Measurements from ENCODE around the gene SRPRB.

Gene SRPRB

DNA sequence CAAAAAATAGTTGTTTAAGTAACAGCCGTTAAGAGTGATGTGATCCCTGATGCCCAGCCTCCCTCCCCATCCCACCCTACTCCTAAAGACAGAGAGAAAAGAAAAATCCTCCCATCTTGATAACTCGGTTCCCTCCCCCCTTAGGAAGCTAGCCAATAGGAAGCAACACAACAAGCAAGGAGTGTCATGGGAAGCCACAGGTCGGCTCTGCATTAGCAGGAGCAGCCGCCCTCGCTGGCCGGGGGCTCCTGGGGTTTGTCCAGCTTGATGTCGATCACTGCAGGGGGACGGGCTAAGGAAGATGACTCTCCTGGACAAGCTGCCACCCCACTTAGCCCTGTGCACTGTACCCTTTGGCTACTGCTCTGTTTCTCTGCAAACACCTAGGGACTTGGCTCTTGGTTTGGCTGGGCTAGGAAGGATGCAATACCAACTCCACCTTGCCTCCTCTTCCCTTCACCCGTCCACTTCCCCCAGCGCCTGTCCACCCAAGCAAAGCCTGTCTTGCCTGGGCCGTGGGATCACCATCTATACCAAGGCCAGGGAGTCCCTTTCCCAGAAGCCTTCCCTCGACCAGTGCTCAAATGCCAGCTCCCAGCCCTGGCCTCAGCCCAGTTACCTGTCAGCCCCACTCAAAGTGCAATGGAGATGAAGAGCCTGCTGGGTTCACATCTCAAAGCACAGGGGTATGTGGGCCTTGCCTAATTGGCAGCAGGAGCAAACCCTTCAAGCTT is 23.1 kb downstream of the SRPRB start:
- DNase-seq = no peak

DNA sequence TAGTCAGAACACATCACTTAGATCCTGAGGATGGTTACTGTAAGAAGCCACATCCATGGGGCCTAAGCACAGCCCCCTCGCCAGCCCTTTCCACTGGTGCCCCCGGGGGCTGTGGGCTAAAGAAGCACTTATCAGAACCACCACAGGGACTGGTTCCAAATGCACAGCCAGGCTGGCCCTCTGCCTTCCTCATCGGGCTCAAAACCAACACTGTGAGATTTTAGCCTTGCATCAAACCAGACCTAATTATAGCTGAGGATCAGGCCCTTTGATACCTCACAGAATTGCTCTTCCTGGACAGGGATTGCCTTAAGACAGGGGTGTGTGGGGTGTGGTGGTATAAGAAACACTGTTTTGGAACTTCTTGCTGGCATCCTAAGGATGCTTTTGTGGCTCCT is 23.7 kb downstream of the SRPRB start:
- no peak for DNase-seq

DNA sequence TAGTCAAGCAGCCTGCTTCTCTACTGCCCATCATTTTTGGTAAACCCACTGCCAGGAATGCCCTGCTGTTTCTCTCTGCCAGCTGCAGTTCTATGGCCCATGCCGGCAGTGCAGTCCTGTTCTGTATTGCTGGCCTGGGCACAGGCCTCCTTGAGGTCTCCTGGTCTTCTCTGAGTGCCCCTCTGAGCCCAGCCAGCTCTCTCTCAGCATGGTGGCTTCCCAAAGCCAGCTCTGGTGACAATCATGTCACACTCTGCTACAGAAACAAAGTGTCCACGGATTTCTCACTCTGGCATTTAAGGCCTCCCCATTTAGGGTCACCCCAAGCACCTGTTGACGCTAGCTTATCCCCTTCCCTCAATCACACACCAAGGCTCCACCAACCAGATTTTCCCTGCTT is 24.5 kb downstream of the SRPRB start:
- no peak for DNase-seq

DNA sequence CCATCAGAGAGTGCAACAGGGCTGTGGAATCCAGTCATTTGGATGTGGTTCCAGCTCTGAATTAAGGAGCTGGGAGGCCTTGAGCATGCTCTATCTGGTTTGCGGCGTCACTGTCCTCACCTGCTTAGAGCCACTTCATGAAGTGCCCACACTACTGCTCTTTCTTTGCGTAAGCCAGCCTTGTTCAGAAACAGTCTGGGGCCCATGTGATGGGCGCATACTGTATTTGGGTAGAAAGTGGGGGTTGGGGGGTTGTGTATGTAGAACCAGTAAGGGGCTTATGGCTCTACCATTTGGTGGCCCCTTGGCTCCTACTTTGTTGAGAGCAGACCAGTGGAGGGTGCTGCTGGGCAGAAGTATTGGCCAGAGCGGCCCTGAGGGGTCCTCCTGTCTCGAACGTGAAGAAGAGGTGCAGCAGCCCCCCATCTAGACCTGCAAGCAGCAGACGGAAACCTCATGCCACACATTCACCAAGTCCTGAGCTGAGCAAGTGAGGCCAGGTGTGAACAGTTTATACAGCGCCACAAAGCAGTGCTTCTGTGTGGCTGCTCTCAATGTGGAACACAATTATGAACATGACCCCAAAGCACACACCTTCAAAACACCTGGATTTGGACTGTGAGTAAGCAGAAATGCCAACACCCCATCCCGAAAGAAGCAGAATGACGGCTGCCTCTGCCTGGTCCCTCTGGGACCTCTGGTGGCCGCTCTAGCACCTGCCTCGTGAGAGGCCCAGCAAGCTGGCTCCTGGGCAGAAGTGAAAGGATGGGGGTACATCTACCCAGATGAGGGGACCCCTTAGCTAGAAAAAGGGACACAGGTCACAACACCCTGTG is 26.6 kb downstream of the SRPRB start:
- no peak for DNase-seq

DNA sequence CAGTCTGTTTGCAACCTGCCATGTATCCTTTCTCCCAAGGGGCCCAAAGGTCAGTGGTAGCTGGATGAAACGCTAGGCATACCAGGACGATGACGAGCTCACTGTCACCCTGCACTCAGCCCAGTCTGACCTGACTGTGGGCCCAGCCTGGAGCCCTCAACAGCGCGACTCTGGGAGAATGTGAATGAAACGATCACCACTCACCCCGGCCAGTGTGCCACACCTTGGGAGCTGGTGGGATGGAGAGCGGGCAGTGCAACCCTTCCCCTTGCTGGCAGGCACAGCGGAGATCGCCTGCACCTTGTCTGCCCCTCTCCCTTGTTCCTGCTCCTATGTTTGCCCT is 27.2 kb downstream of the SRPRB start:
- DNase-seq = no peak

DNA sequence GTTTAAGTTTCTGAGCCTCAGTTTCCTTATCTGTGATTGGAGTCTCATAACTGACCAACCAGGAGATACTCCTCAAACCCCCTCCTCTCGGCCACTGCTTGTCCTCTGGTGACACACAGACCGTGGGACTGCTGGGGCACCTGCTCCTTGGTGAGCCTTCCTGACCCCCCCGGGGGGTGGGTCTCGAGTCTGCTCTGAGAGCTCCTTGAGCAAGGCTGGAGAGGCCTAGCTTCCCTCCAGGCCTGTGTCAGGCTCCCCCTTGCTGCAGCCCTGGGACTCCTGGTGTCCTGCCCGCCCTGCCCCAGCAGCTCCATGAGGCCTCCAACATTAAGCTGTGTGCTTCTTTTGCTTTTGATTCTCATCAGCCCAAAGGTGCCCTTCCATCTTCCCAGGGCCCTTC is 27.7 kb downstream of the SRPRB start:
- no peak for DNase-seq

DNA sequence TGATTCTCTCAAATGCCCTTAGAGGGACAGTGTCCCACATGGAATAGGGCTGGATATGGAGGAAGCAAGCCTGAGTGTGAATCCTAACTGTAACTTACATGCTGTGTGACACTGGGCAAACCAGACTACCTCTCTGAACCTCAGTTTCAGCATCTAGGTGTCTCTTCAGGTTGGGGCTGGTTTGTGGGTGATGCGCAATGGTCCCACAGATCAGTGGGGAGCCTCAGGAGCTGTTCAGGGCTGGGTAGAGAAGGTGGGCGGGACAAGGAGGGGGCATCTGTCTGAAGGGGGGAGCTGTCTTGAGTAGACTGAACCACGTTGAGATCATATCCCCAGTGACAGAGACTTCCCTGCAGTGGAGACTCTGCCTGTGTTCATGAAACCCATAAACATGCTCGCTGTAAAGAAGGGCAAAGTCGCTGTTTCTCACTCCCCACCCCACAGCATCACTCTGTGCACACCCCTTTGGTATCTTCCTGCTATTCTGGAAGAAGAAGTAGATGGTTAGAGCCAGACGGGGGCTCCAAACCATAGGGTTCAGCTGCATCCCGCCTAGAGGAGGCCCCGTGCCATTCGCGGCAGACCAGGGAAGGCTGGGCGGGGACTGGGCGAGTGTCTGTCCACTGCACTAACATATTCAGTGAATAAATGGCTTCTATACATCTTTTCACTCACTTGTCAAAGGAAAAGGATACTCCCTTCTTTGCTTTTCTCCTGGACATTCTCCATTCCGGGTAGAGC is 28.4 kb downstream of the SRPRB start:
- DNase-seq = no peak

DNA sequence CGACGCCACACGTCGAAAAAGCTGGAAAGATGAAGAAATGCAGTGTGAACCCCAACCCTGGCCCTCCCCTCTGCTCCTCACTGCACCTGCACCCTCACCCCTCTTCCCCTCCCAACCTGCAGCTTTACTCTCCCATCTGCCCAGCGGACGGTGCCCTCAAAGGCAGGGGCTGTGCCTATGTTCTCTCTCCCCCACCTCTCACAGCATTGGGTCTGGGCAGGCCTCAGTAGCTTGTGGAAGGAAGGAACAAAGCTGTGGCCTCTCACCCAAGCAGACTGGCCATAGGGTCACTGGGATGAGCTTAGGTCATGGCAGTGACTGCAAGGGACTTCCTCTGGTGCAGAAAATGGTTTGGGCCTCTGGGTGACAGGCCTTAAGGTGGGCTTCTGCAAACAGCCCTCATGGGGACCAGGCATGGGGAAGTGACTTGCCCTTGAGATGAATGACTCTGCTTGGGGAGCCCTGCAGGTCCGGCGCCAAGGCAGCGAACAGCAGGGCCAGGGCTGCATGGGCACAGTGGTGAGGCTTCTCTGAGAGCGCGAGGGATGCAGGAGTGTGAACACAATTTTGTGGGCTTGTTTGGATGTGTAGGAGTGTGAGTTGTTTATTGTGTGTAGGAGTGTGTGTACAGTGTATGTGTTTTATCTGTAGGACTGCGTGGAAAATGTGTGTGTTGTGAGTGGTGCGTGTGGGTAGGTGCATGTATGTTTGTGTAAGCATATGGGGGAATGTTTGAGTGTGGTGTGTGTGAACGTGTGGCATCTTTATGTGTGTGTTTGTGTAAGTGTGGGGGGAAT is 29.2 kb downstream of the SRPRB start:
- DNase-seq = no peak

DNA sequence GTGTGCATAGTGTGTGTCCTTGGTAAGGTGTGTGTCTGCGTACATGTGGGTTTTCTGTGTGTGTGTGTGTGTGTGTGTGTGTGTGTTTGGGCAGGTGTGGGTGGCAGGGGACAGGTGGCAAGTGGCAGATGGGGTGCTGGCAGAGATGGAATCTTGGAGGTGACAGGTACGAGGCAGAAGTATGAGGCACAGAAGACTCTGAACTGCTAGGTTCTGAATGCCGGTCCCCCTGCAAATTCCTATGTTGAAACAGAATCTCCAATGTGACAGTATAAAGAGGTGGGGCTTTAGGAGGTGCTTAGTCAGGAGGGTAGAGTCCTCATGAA is 29.8 kb downstream of the SRPRB start:
- no peak for DNase-seq

DNA sequence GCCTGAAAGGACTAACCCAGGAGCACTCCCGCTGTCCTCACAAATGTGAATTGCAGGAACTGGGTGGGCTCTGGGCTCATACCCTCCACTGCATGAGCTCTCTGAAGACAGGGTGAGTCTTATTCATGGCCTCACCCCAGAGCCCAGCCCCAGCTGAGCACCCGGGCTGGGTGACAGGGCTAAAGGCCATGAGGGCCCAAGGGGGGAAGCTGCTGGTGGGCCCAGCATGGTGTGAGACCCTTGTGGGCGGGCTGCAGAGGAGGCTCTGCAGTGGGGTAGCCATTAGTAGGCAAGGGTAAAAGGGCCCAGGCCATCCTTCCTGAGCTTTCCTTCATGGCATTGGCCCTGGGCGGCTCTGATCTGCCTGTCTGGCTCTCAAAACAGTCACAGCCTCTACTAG is 30.3 kb downstream of the SRPRB start:
- DNase-seq = no peak

DNA sequence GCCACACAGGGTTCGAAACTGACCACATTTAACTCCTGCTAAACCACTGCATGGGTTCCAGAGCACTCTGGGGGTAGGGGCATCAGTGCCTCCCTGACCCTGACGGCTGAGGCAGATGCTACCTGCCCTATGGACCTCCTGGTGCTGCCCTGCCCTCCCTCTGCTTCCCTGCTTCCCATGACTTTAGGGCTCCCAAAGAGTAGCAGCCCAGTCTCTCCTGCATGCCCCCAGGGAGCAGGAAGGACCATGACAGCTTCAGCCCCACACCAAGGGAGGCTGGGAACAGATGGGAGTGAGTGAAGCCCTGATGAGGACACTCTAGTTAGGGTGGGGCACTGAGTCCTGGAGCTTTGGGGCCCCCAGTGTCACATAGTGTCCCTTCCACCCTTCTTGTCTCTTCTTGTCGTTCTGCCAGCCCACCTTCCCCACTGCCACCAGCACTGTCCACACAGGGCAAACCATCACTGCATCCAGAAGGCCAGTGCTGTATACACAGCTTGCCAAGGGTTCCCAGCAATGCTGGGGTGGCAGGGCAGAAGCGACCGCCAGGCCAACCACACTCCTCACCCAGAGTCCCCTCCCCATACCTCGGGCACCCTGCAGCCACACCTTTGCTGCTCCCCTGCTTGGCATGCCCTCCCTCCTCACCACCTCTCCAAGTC is 31.0 kb downstream of the SRPRB start:
- no peak for DNase-seq

DNA sequence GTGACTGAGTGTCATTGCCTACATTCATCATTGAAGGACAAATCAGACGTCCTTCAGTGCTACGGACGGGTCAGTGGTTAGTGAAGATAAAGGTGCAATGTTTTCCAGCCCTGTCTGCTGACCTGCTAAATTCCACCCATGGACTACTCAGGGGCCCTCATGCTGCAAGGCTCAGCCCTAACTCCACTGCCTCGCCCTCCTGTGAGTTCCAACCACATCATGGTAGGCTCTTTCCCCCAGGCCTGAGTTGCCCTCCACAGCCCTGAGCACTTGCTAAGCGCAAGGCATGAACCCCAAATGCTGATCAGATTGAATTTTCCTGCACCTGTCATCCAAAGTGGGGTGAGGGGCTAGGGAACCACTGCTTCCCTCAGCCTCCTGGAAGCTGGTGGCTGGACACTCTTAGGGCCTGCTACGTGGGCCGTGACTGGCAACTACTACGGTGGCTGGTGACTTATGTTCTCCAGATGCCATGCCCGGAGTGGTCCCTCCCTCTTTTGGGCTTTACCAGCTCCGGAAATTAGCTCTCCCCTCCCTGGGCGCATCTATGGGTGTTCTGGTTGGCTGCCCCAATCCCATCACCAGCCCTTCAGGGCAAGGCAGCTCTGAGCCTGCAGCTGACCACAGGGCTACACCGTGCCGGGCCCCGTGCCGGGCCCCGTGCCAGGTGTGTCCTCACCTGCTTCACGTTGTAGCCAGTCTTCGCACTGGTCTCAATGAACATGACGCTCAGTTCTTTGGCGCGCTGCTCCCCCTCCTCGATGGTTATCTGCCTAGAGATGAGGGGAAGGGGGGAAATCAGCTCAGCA is 32.1 kb downstream of the SRPRB start:
- DNase-seq = no peak

DNA sequence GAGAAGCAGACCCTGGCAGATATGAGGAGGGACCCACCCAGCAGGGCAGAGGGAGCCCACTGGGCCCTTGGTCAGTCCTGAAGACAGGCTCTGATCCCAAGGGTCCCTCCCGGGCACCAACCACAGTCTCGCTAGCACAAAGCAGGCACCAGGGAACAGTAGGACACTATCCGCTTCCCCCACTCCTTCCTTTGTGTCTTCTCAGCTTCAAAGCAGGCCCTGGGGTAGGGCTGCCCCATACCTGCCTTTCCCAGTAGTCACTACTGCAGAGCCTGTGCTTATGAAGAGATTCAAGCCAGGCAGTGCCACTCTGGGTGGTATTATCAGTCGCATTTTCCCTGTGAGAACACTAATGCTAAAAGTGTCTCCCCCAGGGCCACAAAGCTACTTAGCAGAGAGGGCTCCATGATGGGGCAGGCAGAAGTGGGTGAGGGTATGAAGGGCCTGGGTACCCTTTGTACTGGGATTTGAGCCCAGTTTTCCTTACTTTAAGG is 32.7 kb downstream of the SRPRB start:
- no peak for DNase-seq

DNA sequence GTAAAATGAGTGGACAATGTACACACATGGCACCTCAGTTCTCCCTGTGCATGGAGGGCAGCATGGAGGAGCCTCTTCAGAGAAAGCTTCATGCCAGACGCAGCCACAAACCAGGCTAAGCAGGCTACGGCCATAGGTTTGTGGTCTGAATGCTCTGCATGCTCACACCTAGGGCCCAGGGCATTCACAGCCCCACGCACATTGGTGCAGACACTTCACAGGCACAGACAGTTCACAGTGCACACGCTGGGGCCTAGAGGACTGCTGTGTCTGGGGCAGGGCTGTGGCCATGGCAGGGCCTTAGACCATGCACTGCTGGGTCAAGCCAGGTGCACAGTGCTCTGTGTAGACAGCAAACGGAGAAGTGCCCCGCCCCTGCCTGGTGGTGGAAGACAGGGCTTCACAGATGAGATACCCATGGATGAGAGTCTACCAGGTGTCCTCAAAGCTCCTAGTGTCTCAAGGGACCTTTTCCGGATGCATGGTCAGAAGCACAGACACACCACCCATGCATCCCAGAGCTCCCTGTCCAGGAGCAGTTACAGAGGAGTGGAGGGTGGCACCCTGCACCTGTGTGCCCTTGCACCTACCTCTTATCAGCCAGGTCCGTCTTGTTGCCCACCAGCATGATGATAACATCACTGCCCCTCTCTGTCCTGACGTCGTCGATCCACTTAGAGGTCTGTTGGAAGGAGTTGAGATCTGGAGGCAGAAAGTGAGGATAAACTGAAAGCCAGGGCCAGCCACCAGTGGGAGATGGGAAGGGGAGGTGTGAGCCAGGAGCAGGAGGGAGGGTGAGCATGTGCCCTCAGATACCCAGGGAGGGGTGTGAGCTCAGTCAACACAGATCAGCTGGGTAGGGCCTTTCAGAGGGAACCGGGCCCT is 33.5 kb downstream of the SRPRB start:
- DNase-seq = no peak

DNA sequence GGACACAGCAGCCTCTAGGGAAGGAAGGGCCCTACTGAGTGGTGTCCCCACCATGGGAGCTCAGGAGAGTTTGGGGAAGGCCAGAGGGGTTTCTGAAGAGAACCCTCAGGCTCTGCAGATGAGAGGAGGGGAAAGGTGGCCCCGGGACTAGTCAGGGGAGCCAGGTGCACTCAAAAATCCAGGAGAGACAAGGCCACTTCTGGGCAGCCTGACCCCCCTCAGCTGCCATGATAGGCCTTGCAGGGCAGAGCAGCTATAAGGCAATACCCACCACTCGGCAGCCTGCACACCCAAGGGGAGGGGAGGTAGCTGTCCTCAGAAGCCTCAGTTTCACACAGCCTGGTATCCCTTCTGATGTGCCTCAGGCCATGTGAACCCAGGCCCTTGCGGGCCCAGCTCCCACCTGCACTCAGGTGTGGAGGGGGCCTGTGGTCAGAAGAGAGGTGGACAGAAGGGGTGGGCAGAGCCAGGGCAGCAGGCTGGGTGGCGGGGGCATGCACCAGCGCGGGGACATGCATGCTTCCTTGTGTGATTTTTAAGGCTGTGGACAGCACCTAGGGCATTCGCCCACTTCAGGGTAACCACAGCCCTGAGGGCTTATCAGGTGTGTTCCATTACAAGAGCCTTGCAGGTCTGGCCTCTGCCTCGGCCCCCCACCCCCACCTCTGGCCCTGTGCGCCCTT is 34.6 kb downstream of the SRPRB start:
- DNase-seq = no peak

DNA sequence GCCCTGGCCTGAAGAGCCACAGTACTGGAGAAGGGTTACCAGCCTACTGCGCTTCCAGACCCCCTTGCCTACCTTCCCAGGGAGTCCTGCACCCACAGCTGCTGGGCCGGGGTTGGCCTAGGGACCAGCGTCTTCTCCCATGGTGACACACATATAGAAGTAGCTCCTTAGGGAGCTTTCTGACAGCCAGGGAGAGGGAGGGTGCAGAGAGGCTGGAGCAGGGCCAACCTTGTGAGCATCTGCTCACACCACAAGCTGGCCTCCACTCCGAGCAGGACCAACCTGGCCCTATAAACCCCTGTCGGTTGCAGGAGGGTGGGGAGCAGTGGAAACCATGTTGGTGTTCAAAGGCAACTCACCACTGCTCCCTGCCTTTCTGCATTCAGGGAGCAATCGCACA is 35.2 kb downstream of the SRPRB start:
- no peak for DNase-seq

DNA sequence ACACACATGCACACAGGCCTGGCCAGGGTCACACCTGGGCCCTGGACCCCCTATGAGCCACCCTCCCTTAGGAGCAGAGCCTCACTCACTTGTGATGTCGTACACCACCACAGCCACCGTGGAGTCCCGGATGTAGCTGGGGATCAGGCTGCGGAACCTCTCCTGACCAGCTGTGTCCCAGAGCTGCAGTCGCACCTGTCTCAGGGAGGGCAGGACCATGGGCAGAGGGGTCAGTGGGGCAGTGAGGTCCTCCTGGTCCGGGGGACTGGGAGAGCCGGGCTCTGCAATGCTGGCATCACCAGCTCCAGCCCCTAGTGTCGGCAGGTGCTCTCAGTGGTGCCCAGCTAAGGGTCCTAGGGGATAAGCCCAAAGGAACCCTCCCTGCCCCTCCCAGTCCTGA is 35.6 kb downstream of the SRPRB start:
- no peak for DNase-seq

DNA sequence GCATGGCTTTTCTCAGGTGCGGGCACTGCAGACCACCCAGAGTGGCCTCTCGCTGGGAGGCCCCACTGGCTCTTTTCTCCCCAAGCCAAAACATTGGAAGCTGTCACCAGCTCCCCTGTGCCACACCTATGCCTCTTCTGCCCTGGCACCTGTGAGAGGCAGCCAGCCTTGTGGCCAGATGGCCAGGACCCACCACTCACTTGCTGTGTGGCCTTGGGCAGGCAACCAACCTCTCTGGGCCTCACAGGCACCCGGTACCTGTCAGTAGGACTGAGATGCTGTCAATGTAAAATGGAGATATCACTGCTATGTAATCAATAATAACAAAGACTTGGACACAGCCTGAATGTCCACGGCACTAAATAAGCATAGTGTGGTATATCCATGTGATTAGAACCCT is 36.5 kb downstream of the SRPRB start:
- DNase-seq = no peak

DNA sequence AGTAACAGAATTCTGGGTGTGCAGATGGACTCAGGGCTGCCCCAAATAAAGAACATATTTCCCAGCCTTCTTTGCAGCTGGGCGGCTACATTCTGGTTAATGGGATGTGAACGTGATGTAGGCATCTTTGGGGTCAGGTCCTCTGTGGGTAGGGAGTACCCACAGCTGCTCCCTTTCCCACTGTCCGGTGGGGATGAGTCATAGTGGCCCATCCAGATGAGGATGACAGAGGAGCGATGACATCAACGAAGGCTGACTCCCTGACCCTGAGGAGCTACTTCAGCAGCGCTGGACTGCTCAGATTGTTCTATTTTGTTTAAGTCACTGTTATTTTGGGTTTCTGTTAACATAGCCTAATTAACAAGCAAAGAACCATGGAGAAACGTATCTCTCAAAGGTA is 38.0 kb downstream of the SRPRB start:
- DNase-seq = no peak

DNA sequence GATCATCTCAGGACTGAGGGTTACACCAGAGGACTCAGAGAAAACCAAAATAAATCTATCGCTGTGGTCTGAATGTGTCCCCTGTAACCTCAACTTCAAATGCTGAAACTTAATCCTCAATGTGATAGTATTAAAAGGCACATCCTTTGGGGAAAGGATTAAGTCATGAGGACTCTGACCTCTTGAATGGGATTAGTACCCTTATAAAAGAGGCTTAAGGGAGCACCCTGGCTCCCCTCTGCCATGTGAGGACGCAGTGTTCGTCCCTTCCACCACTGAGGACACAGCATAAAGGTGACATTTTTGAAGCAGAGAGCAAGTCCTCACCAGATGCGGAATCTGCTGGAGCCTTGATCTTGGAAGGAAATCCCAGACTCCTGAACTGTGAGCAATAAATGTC is 39.5 kb downstream of the SRPRB start:
- DNase-seq = no peak
